Sigmoid colon (tissue), 3 donors: Measurements from ENCODE around the gene NEK6.

Experiments used
- CTCF ChIP-seq, 4 experiments: fragments of 450-650 bp in 3 of 4; fragments of 200-600 bp in 1 of 4; IDR thresholded peaks; one replicate each; pipeline ENCODE4 v1.5.1; 2016 to 2019; ENCODE audit warnings: antibody characterized with exemption in 4 of 4, mild to moderate bottlenecking in 3 of 4, moderate library complexity in 2 of 4
- POLR2A ChIP-seq, 2 donors: fragments of 450-650 bp; IDR thresholded peaks; one replicate each; pipeline ENCODE4 v1.6.1; 2016; ENCODE audit warnings: antibody characterized with exemption in 2 of 2, mild to moderate bottlenecking in 2 of 2, moderate library complexity in 2 of 2

- TF ChIP-seq CTCF (IDR thresholded peaks at IDR 0.05) (peak; percentile 74 to 86 (median 78)), POLR2A (IDR thresholded peaks at IDR 0.05) (no peak)
Observed at GRCh38 chr9:124320062-124320973, 62.6 kb downstream of the NEK6 start.
